Stimulated activated CD8-positive, alpha-beta memory T cell treated with anti-CD3 and anti-CD28 coated beads, Interleukin-7, amount 100 ng/mL, for 1 hour (primary cell): ENCODE data around the gene COX17.

Source experiments
- DNase-seq, 2 donors: peaks; one replicate each; pipeline ENCODE4 v3.0.0-alpha.2; 2020; ENCODE audit warnings: low read depth in 2 of 2

The COX17 gene

DNA sequence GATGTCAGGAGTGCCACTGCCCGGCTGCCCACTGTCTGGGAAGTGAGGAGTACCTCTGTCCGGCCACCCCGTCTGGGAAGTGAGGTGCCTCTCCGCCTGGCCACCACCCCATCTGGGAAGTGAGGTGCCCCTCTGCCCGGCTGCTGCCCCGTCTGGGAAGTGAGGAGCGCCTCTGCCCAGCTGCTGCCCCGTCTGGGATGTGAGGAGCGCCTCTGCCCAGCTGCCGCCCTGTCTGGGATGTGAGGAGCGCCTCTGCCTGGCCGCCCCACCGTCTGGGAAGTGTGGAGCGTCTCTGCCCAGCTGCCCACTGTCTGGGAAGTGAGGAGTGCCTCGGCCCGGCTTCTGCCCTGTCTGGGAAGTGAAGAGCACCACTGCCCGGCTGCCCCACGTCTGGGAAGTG lies 3.3 kb downstream of the COX17 start:
- DNase-seq, result no peak

DNA sequence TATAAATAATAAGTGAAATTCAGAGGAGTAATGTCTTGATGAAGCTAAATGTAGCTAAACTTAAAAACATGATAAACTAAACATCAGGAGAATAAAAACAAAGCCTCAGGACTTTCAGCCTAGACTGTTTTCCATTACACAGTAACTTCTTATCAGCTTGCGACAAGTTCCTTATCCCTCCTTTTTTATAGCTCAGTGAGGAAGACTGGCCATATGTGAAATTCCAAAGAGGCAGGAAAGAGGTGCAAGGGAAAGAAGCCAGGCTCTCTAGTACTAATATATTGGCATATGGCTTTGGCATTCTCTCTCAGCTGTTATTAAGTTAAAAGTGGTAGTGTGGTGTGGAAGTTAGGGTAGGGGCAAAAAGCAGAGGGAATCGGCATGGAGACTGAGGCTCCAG lies 4.4 kb downstream of the COX17 start:
- no peak for DNase-seq

DNA sequence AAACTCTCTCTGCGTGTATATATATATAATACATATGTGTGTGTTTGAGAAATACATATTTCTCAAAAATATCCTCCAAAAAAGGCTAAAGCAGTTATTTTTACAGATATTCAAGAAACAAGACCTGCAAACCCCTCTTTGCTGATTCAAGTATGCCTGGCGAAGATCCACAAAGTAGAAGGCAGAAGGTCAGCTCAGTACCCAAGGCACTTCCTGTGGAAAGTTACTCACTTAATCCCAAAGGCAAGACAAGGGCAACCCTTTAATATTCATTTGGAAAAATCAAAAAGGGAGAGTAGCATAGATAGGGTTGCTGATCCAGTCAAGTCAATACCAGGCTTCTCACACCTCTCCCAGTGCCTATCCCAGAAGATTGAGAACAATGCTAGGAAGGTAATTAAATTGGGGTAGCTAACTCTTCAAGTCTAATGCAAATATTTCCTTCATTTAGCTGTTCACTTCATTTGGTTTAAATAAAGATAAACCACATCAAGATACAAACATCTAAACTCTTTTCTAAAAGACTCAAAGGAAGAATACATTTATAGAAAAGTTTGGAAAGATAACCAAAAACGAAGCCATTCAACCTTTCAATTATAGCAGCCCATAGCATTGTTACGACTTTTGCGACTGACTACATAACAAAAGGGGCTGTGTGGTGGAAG lies 7.2 kb downstream of the COX17 start:
- DNase-seq, result no peak

DNA sequence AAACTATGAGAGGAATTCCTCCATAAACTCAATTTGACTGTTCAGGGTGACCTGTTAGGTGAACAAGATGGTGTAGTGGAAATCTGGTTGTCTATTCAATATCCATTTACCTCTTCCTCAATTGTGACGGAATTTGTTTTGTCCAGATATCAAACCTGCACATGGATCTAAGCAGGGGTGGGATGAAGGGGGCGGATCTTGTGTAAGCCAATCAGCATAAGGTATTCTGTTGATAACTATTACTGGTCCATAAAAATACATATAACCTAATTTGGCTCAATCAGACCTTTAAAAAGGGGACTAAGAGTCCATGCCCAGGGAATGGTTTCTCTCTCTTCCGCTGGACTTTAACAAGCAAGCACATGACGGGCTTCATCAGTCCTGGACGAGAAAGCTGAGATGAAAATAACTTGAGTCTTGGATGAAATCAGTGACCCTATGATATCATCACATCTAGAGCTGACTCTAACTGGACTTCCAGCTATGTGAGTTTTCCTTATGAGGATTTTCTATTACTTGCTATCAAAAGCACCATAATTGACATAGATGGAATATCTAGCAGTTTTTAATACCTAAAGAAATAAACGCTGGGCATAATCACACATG lies 11.1 kb downstream of the COX17 start:
- DNase-seq, result no peak

DNA sequence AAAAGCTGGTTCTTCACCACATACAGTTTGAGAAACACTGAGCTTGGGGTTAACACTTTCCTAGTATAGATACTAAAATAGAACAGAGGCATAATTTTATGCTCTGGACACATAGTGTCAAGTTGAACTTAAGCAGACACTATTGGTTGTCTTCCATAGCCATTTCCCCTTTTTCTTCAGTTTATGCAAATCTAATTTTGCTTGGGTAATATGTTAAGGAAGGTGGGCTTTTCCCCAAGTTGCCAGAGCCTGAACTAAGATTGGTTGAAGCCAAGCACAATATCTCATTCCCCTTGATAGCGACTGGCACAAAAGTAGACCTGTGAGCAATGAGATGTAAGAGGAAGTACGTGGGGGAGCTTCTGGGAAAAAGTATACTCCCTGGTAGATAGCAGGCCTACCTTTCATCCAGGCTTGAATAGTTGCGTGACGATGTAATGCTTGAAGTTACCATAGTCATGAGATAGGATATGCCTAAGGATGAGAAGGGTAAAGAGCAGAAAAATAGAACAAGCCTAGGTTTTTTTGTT lies 12.3 kb downstream of the COX17 start:
- DNase-seq, result no peak

DNA sequence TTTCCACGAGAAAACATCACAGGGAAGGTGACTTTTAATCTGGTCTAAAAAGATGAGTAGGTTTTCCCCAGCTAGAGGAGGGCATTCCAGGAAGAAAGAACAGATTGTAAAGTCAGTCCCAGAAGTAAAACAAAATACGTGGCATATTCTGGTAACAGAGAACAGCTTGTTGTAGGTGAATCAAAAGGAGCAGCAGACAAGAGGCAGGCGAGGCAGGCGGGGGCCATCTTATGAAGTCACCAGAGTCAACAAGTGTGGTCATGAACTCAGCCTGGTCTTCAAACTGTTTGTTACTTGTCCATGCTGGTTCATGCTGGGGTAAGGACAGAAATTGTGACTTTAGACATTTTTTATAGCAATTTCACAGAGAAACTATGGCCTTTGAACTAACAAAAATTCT lies 12.8 kb downstream of the COX17 start:
- DNase-seq, result no peak

DNA sequence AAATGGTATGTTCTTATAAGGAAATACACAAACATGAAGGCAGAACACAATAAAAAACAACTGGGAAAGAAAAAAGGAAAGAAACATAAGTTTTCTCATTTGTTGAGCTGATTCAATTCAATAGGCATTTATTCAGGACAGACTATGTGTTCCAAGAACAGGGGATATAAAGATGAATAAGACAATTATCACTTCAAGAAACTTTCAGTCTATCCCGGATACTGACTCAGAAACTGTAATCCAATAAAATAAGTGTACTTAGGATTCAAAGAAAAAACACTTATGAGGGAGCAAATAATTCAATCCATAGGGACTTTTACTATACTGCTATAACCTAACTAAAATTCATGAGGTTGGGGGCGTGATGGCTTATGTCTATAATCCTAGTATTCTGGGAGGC lies 13.3 kb downstream of the COX17 start:
- DNase-seq, result no peak

DNA sequence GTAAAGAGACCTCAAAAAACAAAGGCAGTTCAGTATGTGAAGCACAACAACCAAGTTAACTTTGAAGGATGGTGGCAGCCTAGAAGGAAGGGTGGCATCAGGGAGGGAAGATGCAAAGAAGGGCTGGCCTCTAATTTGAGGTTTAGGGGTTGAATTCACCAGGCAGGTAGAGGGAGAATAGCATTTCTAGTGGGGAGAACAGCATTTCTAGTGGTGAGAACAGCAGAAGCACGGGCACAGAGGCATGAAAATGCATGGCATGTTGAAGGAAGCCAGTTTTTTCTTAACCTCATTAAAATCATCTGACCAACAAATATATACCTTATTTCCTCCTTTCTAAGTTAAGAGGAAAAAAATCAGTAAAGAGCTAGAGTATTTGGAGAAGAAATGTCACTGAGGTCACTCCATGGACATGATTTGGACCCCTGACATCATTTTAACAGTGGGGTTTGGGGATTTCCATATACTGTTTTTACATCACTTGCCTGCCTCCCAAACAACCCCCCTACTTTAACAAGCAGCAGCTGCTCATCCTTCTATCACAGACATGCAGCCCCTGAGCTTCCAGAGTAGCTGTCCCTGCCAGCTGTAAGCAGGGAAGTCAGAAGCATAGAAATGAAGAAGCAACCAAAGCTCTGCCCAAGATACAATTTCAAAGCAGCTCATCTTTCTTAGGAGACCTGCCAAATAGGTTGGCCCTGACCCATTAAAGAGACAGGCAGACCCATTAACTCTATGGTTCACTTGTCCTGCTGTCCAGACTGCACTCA lies 14.4 kb downstream of the COX17 start:
- DNase-seq, result no peak

DNA sequence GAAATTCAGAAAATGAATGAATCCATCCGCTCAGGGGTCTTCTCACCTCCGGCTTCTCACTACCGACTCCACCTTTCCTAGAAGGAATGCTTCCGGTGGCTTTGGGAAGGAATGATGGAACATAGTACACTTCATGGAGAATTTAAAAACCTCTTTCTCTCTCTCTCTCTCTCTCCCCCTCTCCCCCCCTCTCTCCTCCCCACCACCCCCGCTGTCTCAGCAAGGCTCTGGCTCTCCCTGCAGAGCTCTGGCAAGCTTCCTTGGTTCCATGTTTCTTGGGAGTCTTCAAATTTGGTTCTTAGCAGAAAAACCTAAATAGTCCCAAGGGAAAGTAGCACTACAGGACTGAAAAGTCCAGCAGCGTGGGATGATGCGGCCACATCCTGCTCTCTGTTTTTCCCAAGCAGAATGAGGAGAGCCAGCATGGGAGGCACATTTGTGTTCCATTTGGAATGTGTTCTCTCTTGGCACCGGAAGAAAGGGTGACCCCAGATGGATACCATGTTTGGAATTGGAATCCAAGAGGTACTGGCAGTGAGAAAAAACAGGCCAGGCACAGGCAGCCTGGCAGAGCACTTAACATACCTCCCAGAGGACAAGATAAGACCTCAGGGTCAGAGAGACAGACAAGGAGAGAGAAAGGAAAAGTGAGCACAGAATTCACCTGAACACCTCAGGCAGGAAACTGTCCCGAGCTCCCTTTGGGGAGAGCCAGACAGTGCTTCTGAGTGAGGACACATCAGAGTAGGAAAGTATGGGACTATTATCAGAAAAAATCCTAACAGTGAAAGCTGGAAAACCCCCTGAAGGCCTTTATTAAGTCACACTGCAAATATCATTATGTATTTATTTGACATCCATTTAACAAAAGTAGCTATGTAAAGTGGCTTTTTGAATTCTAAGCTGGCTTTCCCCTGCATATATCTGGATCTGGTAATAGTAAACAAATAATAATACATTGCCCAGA lies 16.4 kb downstream of the COX17 start, which contains the start of gene POPDC2:
TSS of gene POPDC2 (minus strand) at position 116 of the 967 bp plus-strand sequence. CDS start 166 bp downstream, outside the sequence.
- DNase-seq, result no peak

DNA sequence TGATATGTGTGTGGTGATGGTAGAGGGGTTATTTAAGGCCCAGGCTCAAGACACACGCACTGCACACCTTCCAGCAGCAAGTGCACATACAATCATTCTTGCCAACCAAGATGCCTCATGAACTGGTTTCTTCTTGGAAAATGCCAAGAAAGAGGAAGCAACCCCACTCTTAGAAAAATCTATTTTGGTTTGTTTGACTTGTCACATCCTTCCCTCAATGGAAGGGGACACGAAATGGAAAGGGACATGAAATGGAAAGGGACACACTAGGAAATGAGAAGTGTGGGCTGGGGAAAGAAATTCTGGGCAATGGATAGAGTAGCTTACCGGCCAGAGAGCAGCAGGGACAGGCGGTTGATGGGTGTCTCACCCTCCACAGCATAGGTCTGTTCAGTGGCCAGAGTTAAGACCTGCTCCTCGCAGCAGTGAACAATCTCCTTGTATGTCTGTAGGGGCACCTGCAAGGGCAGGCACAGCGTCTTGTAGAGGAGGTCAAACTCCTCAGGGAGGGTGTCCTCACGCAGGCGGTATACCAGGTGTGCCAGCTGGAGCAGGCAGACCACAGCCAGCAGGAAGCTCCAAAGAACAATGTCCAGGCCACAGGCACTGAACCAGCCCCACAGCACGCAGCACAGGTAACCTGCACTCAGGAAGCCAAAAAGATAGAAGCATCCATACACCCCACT lies 17.5 kb downstream of the COX17 start:
- DNase-seq, result no peak

DNA sequence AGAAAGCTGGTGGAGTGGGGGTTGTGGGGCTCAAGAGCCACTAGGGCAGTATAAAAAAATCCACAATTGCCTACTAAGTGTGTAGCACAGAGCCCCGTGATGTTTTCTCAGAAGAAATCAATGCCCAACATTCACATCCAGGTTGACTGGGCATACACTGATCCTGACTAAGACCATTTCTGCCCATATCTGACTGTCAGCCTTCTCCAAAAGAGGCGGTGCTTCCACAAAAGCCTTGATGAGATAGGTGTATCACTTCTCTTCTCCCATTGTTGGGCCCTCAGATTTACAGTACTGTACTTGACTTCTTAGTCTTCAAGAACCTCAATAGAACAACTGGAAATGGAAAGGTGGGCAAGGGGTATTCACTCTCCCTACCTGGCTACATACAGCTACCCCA lies 18.2 kb downstream of the COX17 start:
- no peak for DNase-seq

DNA sequence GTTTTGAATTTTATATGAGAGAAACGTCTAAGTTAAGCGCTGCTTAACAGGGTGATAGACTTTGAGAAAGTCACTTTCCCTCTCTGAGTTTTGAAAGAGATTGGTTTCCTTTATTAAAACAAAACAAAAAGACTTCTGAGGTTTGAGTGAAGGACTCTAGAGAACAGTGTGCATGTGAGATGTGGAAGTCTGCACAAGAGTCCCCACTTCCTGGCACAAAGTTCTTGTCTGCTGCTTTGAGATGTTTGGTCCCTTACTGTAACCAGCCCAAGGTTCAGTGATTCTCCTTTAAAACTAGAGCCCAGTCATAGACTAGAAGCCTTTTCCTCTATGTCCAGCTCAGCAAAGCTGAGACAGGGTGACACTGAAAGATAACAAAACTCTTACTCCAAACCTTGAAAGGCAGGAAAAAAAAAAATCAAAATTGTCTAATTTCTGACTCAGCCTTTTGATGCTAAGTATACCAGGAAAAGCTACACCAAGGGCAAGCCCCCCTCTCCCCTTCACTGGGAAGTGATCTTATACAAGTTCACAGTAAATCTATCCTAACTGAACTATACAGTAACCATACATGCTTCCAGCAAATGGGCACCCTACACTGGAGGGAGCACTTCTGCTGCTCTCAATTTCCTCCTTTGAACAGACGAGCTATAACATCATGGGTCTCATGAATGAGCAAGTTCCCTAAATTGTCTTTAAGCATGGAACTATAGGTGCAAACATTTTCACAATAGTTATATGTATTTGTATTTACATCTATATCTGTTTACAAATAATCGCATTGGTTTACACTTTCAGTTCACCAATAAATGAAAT lies 19.1 kb downstream of the COX17 start:
- no peak for DNase-seq

DNA sequence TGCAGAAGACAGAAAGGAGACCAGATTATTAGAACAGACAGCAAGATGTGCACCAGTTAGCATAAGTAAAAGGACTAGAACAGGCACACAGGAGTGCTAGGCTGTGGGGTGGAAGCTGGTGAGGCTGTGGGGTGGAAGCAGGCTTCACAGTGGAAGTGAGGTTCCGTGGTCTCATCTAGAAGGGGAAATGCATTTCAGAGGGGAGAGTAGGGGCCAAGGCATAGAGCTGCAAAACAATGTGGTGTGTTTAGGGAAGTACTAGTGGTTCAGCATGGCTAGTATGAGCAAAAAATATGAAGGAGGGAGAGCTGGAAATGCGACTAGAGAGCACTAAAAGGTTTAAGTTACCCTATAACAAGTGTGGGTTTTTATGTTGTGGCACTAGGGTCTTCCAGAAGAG lies 23.3 kb downstream of the COX17 start:
- no peak for DNase-seq

DNA sequence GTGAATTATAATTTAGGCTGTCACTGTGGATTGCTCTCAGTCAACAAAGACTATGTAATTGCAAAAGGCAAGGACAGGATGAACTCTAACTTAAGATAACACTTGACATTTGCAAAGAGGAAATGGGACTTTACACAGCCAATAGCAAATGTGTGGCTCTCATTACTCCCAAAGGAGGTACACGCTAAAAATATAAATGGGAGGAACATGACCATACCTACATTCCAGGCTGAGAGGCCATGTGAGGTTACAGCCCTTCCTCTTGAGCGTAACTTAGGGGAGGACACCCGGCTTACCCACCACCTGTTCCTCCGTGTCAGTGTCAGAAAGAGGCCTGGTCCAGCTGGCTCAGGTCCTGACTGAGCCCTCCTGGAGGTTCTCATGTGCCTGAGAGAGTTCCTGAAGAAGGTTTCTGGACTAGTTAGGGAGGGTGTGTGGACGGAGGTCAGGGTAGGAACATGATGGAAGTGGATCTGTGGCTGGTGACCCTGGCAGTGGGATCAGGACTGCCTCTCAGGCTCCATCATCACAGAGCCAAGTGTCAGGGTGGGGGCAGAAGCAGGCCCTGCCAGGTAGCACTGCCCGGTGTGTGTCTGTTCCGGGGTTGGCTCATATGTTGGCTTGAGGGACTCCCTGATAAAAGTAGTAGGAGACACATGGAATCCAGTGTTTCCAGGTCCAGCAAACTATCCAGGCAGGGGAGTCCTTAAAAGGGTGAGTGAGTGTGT lies 24.7 kb downstream of the COX17 start:
- no peak for DNase-seq

DNA sequence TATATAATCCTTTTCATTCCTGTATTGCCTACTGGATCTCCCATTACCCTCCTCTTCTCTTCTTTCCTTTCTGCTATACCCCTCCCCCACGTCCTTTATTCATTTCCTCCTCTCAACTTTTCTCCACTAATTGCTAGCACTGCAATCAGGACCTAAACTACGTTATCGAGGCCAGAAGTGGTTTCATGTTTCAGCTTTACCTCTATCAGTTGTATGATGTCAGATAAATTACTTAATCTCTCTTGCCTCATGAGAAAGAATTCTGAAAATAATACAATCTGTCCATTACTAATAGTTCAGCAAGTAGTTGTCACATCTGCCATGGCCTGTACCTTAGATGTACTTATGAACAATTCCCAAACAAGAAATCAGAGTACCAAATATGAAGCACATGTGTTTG lies 27.4 kb downstream of the COX17 start:
- no peak for DNase-seq

DNA sequence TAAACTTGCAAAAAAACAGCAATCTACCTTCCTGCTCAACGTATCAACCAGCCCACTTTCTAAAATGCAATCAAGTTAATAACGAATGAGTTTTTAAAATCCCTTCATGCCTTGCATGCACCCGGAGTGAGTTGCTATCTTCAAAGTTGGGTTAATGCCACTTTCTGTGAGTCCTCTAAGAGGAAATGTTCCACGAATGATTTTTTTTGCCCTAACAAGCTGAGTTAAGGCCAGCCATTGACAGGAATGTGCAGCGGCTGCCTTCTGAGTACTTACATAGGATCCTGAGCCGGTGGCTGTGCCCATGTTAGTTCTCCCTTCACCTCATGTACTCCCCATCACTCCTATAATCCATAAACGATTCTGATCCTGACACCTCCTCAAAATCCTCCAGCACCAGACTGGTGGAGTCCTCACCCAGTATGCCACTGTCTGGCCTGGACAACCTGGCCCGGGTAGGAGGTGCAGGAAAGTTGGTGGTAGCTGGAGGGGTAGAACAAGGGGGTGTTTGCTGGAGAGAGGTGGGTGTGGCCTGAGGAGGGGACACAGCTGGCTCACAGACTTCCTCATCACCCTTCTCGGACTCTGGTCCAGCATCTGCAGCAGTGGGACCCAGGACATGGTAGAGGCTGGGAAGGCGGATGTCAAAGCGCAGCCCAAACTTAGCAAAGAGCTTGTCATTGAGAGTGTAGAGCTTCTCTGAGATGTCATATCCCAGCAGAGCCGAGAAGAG lies 29.2 kb downstream of the COX17 start:
- DNase-seq, result no peak

DNA sequence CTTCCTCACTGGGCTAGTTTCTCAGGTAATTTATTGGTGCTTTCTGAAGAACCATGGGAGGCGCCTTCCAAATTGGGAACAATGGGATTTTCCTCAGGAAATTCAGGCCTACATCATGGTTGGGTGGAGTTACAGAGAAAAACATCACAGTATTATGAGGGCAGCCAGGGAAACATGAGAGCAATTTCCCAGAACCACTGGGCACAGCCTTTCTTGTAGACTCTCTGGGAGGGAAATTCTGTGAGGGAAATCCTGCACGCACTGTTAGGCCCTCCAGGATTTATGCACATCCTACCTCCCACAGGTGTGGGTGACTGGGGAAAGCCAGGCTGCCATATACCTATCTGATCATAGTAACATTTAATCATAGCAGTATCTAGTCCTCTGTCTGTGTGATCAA lies 30.0 kb downstream of the COX17 start:
- DNase-seq, result no peak

DNA sequence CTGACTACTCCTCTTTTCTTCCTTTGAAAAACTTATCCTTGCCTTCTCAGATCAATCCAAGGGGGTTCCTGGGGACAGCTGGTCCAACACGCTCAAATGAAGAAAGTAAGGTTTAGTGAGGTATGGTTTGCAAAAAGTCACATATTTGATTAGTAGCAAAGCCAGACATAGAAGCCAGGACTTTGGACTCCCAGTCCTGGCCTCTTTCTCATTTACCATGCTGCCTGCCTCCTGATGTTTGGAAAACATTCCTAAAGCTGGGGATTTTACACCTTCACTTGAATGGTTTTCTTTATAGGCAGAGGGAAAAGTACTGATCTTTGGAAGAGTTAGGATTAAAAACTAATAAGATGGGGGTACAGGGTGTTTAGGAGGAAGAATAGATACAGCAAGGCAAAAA lies 31.4 kb downstream of the COX17 start:
- no peak for DNase-seq

DNA sequence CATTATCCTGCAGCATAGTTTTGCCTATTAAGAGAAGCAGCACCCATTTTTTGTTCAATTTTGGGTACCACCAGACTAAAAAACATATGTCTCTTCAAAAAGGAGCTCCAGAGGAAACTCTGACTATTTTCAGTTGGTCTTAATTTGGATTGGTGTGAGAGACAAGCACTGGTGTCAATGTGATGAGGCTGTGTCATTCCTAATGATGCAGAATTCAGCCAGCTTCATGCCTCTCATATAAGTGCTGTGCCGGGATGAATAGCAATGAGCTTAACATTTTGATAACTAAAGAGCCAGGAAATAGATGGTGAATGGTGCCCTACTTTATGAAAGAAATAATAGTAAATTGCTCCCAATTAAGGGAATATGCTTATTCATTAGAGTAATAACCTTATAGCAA lies 32.7 kb downstream of the COX17 start:
- no peak for DNase-seq
